PC-9 (cell line): ENCODE data around the gene CXorf65. TPM values are rescaled to one million over a fixed set of nuclear protein-coding genes. Genes with fewer than 3 reads are reported as not detected.

ENCODE experiments used
- Bru-seq: library from RNA; stranded (reverse); fragments of 400-500 nt; gene quantifications from one replicate; lab custom pipeline; 2021; lab: Mats Ljungman, UMichigan
- BruChase-seq, 2 experiments: library from RNA; stranded (reverse); fragments of 400-500 nt; gene quantifications; one replicate each; lab custom pipeline; 2021; lab: Mats Ljungman, UMichigan
- BruUV-seq: library from RNA; stranded (reverse); fragments of 400-500 nt; replicated peaks from 2 replicates; lab custom pipeline; 2021; lab: Mats Ljungman, UMichigan
- CTCF ChIA-PET: fragments of 300-600 bp; sonication (Branson Sonifier 250); formaldehyde crosslinking; loops from one replicate; lab custom pipeline; 2022; ENCODE audit warnings: antibody characterized with exemption; lab: Charles Lee
- POLR2A ChIA-PET: fragments of 300-600 bp; sonication (Branson Sonifier 250); formaldehyde crosslinking; loops from one replicate; lab custom pipeline; 2022; ENCODE audit warnings: antibody characterized with exemption; ENCODE audit not compliant: unreplicated experiment; lab: Charles Lee
- DNase-seq, 2 experiments: peaks; one replicate each; pipeline versions ENCODE4 v3.0.0 to v3.0.0-alpha.2; 2015 to 2022; ENCODE audit warnings: mixed read lengths in 1 of 2
- H2AFZ ChIP-seq: fragments of 200-600 bp; sonication (generic); 2 replicates; pipeline ENCODE4 v1.8.1; 2017; ENCODE audit warnings: antibody characterized with exemption
- H3F3A ChIP-seq: fragments of 200-600 bp; sonication (generic); 2 replicates; pipeline ENCODE4 v1.8.1; 2017; ENCODE audit warnings: antibody characterized with exemption, mild to moderate bottlenecking, low read depth; ENCODE audit not compliant: insufficient read depth
- H3K27ac ChIP-seq: fragments of 200-600 bp; sonication (generic); 2 replicates; pipeline ENCODE4 v1.6.1; 2016; ENCODE audit warnings: mixed run types
- H3K27me3 ChIP-seq: fragments of 200-600 bp; sonication (generic); 2 replicates; pipeline ENCODE4 v1.6.1; 2016; ENCODE audit warnings: low read depth, mixed run types; ENCODE audit not compliant: insufficient read depth
- H3K36me3 ChIP-seq: fragments of 200-600 bp; sonication (generic); 2 replicates; pipeline ENCODE4 v1.6.1; 2016; ENCODE audit warnings: low read depth, mixed run types
- H3K4me1 ChIP-seq: fragments of 200-600 bp; sonication (generic); replicated peaks from 2 replicates; pipeline ENCODE4 v1.6.1; 2016; ENCODE audit warnings: mixed run types; ENCODE audit not compliant: insufficient read depth
- H3K4me2 ChIP-seq: fragments of 200-600 bp; sonication (generic); 2 replicates; pipeline ENCODE4 v1.6.1; 2017; ENCODE audit warnings: mixed run types
- H3K4me3 ChIP-seq: fragments of 200-600 bp; sonication (generic); 2 replicates; pipeline ENCODE4 v1.6.1; 2016; ENCODE audit warnings: mixed run types
- H3K79me2 ChIP-seq: fragments of 200-600 bp; sonication (generic); 2 replicates; pipeline ENCODE4 v1.6.1; 2017; ENCODE audit warnings: low read depth, mixed run types
- H3K9me2 ChIP-seq: fragments of 200-600 bp; sonication (generic); 2 replicates; pipeline ENCODE4 v1.8.1; 2017; ENCODE audit warnings: mild to moderate bottlenecking; ENCODE audit not compliant: insufficient read depth
- H3K9me3 ChIP-seq: fragments of 200-600 bp; sonication (generic); 2 replicates; pipeline ENCODE4 v1.8.1; 2016; ENCODE audit warnings: low read depth; ENCODE audit not compliant: insufficient read depth
- H4K20me1 ChIP-seq: fragments of 200-600 bp; sonication (generic); 2 replicates; pipeline ENCODE4 v1.8.1; 2017; ENCODE audit not compliant: insufficient read depth
- CTCF ChIP-seq: fragments of 200-600 bp; sonication (generic); conservative IDR thresholded peaks from 2 replicates; pipeline ENCODE4 v1.6.1; 2017; ENCODE audit warnings: mixed run types, antibody characterized with exemption, mild to moderate bottlenecking, moderate library complexity
- EZH2 ChIP-seq: fragments of 200-600 bp; sonication (generic); IDR thresholded peaks from 2 replicates; pipeline ENCODE4 v1.8.0; 2017; ENCODE audit warnings: antibody characterized with exemption, low read depth
- intact Hi-C: fragments of 100-400 bp; cut with micrococcal nuclease; formaldehyde crosslinking; loops from one replicate; pipeline ENCODE4 v1.10.0; 2022; ENCODE audit not compliant: unreplicated experiment
- long read RNA-seq: library from polyadenylated mRNA; stranded (forward); transcript quantifications from one replicate; pipeline ENCODE4 v2.0.0, GENCODE V29; 2022
- total RNA-seq: library from RNA; stranded (reverse); gene quantifications from 2 replicates; pipeline ENCODE4 v1.2.3, GENCODE V29; 2021

Gene CXorf65
- not detected in 2 replicates for total RNA-seq
- Bru-seq, nascent RNA, result not detected
- BruChase-seq, experiment 1, labeled RNA remaining after a 2-hour chase, result not detected
- BruChase-seq, experiment 2, labeled RNA remaining after a 6-hour chase, result not detected
- long read RNA-seq, result 0 reads

- H3K9me3 ChIP-seq, result no peaks in the 10 kb centered on the region
- no peaks in the 10 kb centered on the region for H3K9me2 ChIP-seq
- no TSS peak for BruUV-seq
- ChIA-PET POLR2A (no interaction called here), CTCF (no interaction called here)
- H3K4me1 ChIP-seq, result no peaks in the 10 kb centered on the region
- no peak within 1 kb of the TSS for H3K4me2 ChIP-seq
- H2AFZ ChIP-seq, result no peak within 1 kb of the TSS
- H3K4me3 ChIP-seq, result no peak within 1 kb of the TSS
- intact Hi-C loops, result no loop called here
- no peaks in the 10 kb centered on the region for H3K79me2 ChIP-seq
- TF ChIP-seq EZH2 (no peak), CTCF (no peak)
- no peaks in the 10 kb centered on the region for H3F3A ChIP-seq
- no peak for DNase-seq
- H3K27me3 ChIP-seq, result no peaks in the 10 kb centered on the region
- no peak within 1 kb of the TSS for H3K27ac ChIP-seq
- H4K20me1 ChIP-seq, result no peaks in the 10 kb centered on the region
- H3K36me3 ChIP-seq, result no peaks in the 10 kb centered on the region
These were observed at the start of gene CXorf65 for GRCh38 chrX:71106427-71106826. TSS of gene CXorf65 (minus strand) at chrX:71106740. CDS start at chrX:71106556, 184 bp downstream.

GRCh38 chrX:71154641-71155040, 48.1 kb upstream of the CXorf65 start:
- ChIA-PET CTCF (no interaction called here), POLR2A (no interaction called here)
- no peaks in the 10 kb centered on the region for H3K4me1 ChIP-seq
- no peak overlapping the region for H3K4me3 ChIP-seq
- H3K4me2 ChIP-seq, result no peak overlapping the region
- H4K20me1 ChIP-seq, result no peaks in the 10 kb centered on the region
- no peaks in the 10 kb centered on the region for H3K9me2 ChIP-seq
- DNase-seq, result no peak
- intact Hi-C loops, result no loop called here
- H3K27ac ChIP-seq, result no peak overlapping the region
- H3K36me3 ChIP-seq, result no peaks in the 10 kb centered on the region
- TF ChIP-seq CTCF (no peak), EZH2 (no peak)
- H2AFZ ChIP-seq, result no peak overlapping the region
- no peaks in the 10 kb centered on the region for H3K9me3 ChIP-seq
- H3K79me2 ChIP-seq, result no peaks in the 10 kb centered on the region
- H3F3A ChIP-seq, result no peaks in the 10 kb centered on the region
- no peaks in the 10 kb centered on the region for H3K27me3 ChIP-seq
- no TSS peak for BruUV-seq

- H3K4me3 ChIP-seq, result no peak overlapping the region
- H3K4me1 ChIP-seq, result no peaks in the 10 kb centered on the region
- H3K4me2 ChIP-seq, result no peak overlapping the region
- H3K9me3 ChIP-seq, result no peaks in the 10 kb centered on the region
- BruUV-seq, result no TSS peak
- H4K20me1 ChIP-seq, result no peaks in the 10 kb centered on the region
- POLR2A ChIA-PET, result no interaction called here
- CTCF ChIA-PET, result no interaction called here
- no peak overlapping the region for H2AFZ ChIP-seq
- no peaks in the 10 kb centered on the region for H3K9me2 ChIP-seq
- no peaks in the 10 kb centered on the region for H3K36me3 ChIP-seq
- H3K79me2 ChIP-seq, result no peaks in the 10 kb centered on the region
- DNase-seq, result no peak
- TF ChIP-seq EZH2 (no peak), CTCF (no peak)
- H3K27ac ChIP-seq, result no peak overlapping the region
- intact Hi-C loops, result no loop called here
- no peaks in the 10 kb centered on the region for H3F3A ChIP-seq
- no peaks in the 10 kb centered on the region for H3K27me3 ChIP-seq
These were observed 47.7 kb upstream of the CXorf65 start for GRCh38 chrX:71154196-71154595.
